IMR-90 (cell line): ENCODE results near the gene GOLGA6C. TPM values are rescaled to one million over a fixed set of nuclear protein-coding genes. Genes with fewer than 3 reads are reported as not detected.

Source experiments
- ATAC-seq: fragments of 200-7000 bp; cut with Tn5 transposase; 2 replicates; pipeline ENCODE4 v1.9.1; 2020; ENCODE audit warnings: low read depth, mild to moderate bottlenecking, moderate library complexity
- BruUV-seq: library from RNA; stranded (reverse); fragments of 400-500 nt; replicated peaks from 2 replicates; lab custom pipeline; 2021; lab: Mats Ljungman, UMichigan
- CTCF ChIA-PET: fragments of 300-600 bp; formaldehyde crosslinking; extraction: SDS; loops from one replicate; lab custom pipeline; 2021; ENCODE audit warnings: antibody characterized with exemption; lab: Yijun Ruan, JAX
- POLR2A ChIA-PET: fragments of 300-600 bp; sonication (Branson Sonifier 250); formaldehyde crosslinking; loops from one replicate; lab custom pipeline; 2022; ENCODE audit warnings: antibody characterized with exemption; ENCODE audit not compliant: unreplicated experiment; lab: Charles Lee
- DNase-seq: peaks from one replicate; pipeline ENCODE4 v3.0.0; 2013
- H2AFZ ChIP-seq: replicated peaks from 2 replicates; pipeline ENCODE3; 2013; ENCODE audit warnings: low read length, mild to moderate bottlenecking; ENCODE audit not compliant: poor library complexity
- H2AK5ac ChIP-seq: 2 replicates; pipeline ENCODE4 v1.6.1; 2013; ENCODE audit warnings: low read depth, low read length, inconsistent platforms
- H2AK9ac ChIP-seq: replicated peaks from 2 replicates; pipeline ENCODE3; 2013; ENCODE audit warnings: mild to moderate bottlenecking, low read depth, low read length, moderate library complexity; ENCODE audit not compliant: poor library complexity
- H2BK120ac ChIP-seq: 2 replicates; pipeline ENCODE4 v1.6.1; 2013; ENCODE audit warnings: low read depth, low read length, inconsistent platforms
- H2BK15ac ChIP-seq: 3 replicates; pipeline ENCODE4 v1.6.1; 2013; ENCODE audit warnings: low read depth, low read length, inconsistent platforms
- H2BK20ac ChIP-seq: 2 replicates; pipeline ENCODE4 v1.6.1; 2013; ENCODE audit warnings: low read depth, mild to moderate bottlenecking, inconsistent platforms, low read length, moderate library complexity
- H2BK5ac ChIP-seq: 2 replicates; pipeline ENCODE4 v1.6.1; 2013; ENCODE audit warnings: mild to moderate bottlenecking, low read depth, low read length, inconsistent platforms; ENCODE audit not compliant: poor library complexity, severe bottlenecking
- H3K14ac ChIP-seq: replicated peaks from 2 replicates; pipeline ENCODE4 v1.6.1; 2013; ENCODE audit warnings: low read depth, low read length, inconsistent platforms
- H3K18ac ChIP-seq: 2 replicates; pipeline ENCODE4 v1.6.1; 2013; ENCODE audit warnings: low read depth, low read length, control low read depth
- H3K23ac ChIP-seq: 2 replicates; pipeline ENCODE4 v1.6.1; 2013; ENCODE audit warnings: low read depth, low read length, inconsistent platforms
- H3K27ac ChIP-seq: 2 replicates; pipeline ENCODE4 v1.5.1; 2013; ENCODE audit warnings: mild to moderate bottlenecking, control low read depth, low read length; ENCODE audit not compliant: insufficient read depth
- H3K27me3 ChIP-seq: 2 replicates; pipeline ENCODE4 v1.6.1; 2013; ENCODE audit warnings: low read length; ENCODE audit not compliant: control insufficient read depth, insufficient read depth
- H3K36me3 ChIP-seq: 2 replicates; pipeline ENCODE4 v1.6.1; 2013; ENCODE audit warnings: low read length, mixed read lengths; ENCODE audit not compliant: control insufficient read depth, insufficient read depth
- H3K4ac ChIP-seq: 2 replicates; pipeline ENCODE4 v1.6.1; 2013; ENCODE audit warnings: low read depth, low read length, inconsistent platforms
- H3K4me1 ChIP-seq: 2 replicates; pipeline ENCODE4 v1.6.1; 2013; ENCODE audit warnings: low read length, mixed read lengths; ENCODE audit not compliant: control insufficient read depth, insufficient read depth
- H3K4me2 ChIP-seq: 2 replicates; pipeline ENCODE4 v1.6.1; 2013; ENCODE audit warnings: low read depth, mild to moderate bottlenecking, control low read depth, low read length, moderate library complexity
- H3K4me3 ChIP-seq: 2 replicates; pipeline ENCODE4 v1.5.1; 2013; ENCODE audit warnings: low read depth, mild to moderate bottlenecking, control low read depth, low read length, moderate library complexity; ENCODE audit not compliant: insufficient read depth
- H3K56ac ChIP-seq: 2 replicates; pipeline ENCODE4 v1.6.1; 2013; ENCODE audit warnings: low read length, inconsistent platforms; ENCODE audit not compliant: insufficient read depth; ENCODE audit errors: extremely low read depth
- H3K79me1 ChIP-seq, 2 experiments: 2 replicates each; pipeline ENCODE4 v1.6.1; 2013; ENCODE audit warnings: low read length in 2 of 2, inconsistent platforms in 1 of 2, low read depth in 1 of 2
- H3K9ac ChIP-seq: 2 replicates; pipeline ENCODE4 v1.6.1; 2013; ENCODE audit warnings: low read depth, low read length, control low read depth
- H3K9me1 ChIP-seq: 2 replicates; pipeline ENCODE4 v1.6.1; 2013; ENCODE audit warnings: low read length, inconsistent platforms; ENCODE audit not compliant: insufficient read depth
- H3K9me3 ChIP-seq: 2 replicates; pipeline ENCODE4 v1.6.1; 2013; ENCODE audit warnings: low read length; ENCODE audit not compliant: control insufficient read depth, insufficient read depth
- H4K20me1 ChIP-seq: 2 replicates; pipeline ENCODE4 v1.6.1; 2013; ENCODE audit warnings: low read length, inconsistent platforms; ENCODE audit not compliant: insufficient read depth
- H4K5ac ChIP-seq: 2 replicates; pipeline ENCODE4 v1.6.1; 2013; ENCODE audit warnings: mild to moderate bottlenecking, low read depth, low read length, control low read depth
- H4K8ac ChIP-seq, 2 experiments: 2 replicates each; pipeline ENCODE4 v1.6.1; 2013; ENCODE audit warnings: low read depth in 2 of 2, low read length in 2 of 2, control low read depth in 1 of 2, inconsistent platforms in 1 of 2
- H4K91ac ChIP-seq: 2 replicates; pipeline ENCODE4 v1.6.1; 2013; ENCODE audit warnings: low read depth, low read length, inconsistent platforms; ENCODE audit not compliant: insufficient read depth
- RAD21 ChIP-seq: IDR thresholded peaks from 2 replicates; pipeline ENCODE4 v1.6.1; 2012; ENCODE audit warnings: low read length, improper control_type of control experiment
- RFX5 ChIP-seq: IDR thresholded peaks from 2 replicates; pipeline ENCODE4 v1.8.0; 2012; ENCODE audit warnings: low read depth, mild to moderate bottlenecking, low read length, moderate library complexity
- WGBS, 2 experiments: methylation state at CpG; one replicate each; pipeline versions ENCODE4 v1.1.5 to v1.1.7; 2013; ENCODE audit warnings: missing lambda C conversion rate in 2 of 2; ENCODE audit not compliant: insufficient read length in 1 of 2; ENCODE audit errors: extremely low coverage in 2 of 2; 5-methylcytosine and 5-hydroxymethylcytosine counted together
- dilution Hi-C: fragments of 300-500 bp; cut with HindIII; formaldehyde crosslinking; loops from one replicate; pipeline ENCODE4 v1.14.3; 2018; ENCODE audit warnings: low sequenced_read_pairs; ENCODE audit not compliant: unreplicated experiment
- in situ Hi-C: fragments of 300-500 bp; cut with MboI; formaldehyde crosslinking; loops from 3 replicates; pipeline ENCODE4 v1.14.3; 2019; ENCODE audit warnings: low sequenced_read_pairs, inconsistent platforms, mixed read lengths
- intact Hi-C: fragments of 100-400 bp; cut with micrococcal nuclease; formaldehyde crosslinking; loops from 2 replicates; pipeline ENCODE4 v1.10.0; 2022
- polyA plus RNA-seq, 3 experiments: library from polyadenylated mRNA; depleted of rRNA; stranded (reverse); fragments of >200 nt; gene quantifications; 2 replicates each; pipeline ENCODE4 v1.2.3, GENCODE V29; 2012; ENCODE audit warnings: low replicate concordance in 1 of 3
- total RNA-seq: library from RNA; depleted of rRNA; stranded (reverse); fragments of >200 nt; gene quantifications from 2 replicates; pipeline ENCODE4 v1.2.3, GENCODE V29; 2012

The GOLGA6C gene
- total and polyA plus RNA-seq, 2 of the 4 experiments (the other 2 are of a cell fraction) = not detected

- no peak overlapping the region for H3K14ac ChIP-seq
- no peaks in the 10 kb centered on the region for H3K79me1 ChIP-seq
- H3K18ac ChIP-seq = no peak overlapping the region
- H2BK20ac ChIP-seq = no peak overlapping the region
- H2AFZ ChIP-seq = no peak overlapping the region
- DNase-seq (no peak), ATAC-seq (no peak)
- H4K20me1 ChIP-seq = no peaks in the 10 kb centered on the region
- dilution Hi-C loops (no loop called here), intact Hi-C loops (no loop called here), in situ Hi-C loops (no loop called here)
- no peak overlapping the region for H2BK120ac ChIP-seq
- ChIA-PET CTCF (no interaction called here), POLR2A (interaction anchor here (0.5 kb wide), 1 partner anchor 238 kb away, joined by 3 read pairs; no protein-coding TSS in a partner anchor)
- H3K23ac ChIP-seq = no peak overlapping the region
- TF ChIP-seq RAD21 (no peak), RFX5 (no peak)
- H3K9me3 ChIP-seq = no peaks in the 10 kb centered on the region
- H3K4me1 ChIP-seq = no peaks in the 10 kb centered on the region
- H3K4ac ChIP-seq = no peak overlapping the region
- H3K36me3 ChIP-seq = no peaks in the 10 kb centered on the region
- H3K27ac ChIP-seq = no peak overlapping the region
- no peak overlapping the region for H2BK15ac ChIP-seq
- H2AK5ac ChIP-seq = no peak overlapping the region
- no peak overlapping the region for H4K91ac ChIP-seq
- no peak overlapping the region for H2BK5ac ChIP-seq
- BruUV-seq = no TSS peak
- H2AK9ac ChIP-seq = no peak overlapping the region
- H4K5ac ChIP-seq = no peak overlapping the region
- H3K56ac ChIP-seq = no peak overlapping the region
- no peak overlapping the region for H3K9ac ChIP-seq
- H3K27me3 ChIP-seq = peaks cover 68% of the 10 kb centered on the region
- no CpG with 5 or more reads among the region's 2 CpGs for WGBS, 2 experiments
- H3K4me2 ChIP-seq = no peak overlapping the region
- no peak overlapping the region for H3K4me3 ChIP-seq
- no peak overlapping the region for H4K8ac ChIP-seq
- no peaks in the 10 kb centered on the region for H3K9me1 ChIP-seq
Observed at GRCh38 chr15:75230016-75230343, 28.2 kb upstream of the GOLGA6C start.
